ENCODE measurements around the gene RHEB.

The RHEB gene

DNA sequence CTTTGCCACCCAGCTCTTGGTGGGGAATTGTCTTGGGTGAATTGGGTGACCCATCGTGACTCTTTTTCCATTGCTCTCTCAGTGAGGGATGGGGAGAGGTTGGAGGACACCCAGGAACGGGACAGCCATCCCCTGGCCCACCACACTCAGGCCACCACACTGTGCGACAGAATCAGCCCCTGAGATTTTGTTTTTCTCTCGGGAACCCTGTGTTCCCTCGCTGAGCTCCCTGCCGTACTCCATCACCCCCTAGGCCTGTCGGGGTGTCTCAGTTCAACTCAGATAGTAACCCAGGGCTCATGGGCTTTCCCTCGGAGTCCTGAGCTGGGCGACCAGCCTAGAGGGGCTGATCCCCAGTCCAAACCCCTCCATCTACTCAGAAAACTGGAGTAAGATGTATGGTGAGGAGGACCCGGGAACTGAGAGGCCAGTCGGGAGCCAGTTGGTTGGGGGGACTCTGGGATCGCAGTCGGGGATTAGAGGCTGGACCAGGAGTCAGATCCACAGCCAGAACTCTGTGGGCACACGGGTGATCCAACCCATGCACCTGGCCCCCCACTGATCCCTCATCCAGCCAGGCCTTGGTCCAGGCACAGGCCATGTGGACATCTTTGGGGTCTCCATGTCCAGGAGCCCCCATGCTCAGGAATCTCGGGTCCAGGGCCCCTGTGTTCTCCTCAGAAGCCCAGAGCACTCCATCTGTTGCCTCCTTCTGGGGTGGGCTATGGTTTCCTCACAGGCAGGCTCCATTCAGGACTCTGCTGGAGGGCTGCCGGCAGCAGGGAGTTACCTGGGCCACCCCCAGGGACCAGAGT, 89.1 kb downstream of the RHEB start:
- DNase-seq: no peak

DNA sequence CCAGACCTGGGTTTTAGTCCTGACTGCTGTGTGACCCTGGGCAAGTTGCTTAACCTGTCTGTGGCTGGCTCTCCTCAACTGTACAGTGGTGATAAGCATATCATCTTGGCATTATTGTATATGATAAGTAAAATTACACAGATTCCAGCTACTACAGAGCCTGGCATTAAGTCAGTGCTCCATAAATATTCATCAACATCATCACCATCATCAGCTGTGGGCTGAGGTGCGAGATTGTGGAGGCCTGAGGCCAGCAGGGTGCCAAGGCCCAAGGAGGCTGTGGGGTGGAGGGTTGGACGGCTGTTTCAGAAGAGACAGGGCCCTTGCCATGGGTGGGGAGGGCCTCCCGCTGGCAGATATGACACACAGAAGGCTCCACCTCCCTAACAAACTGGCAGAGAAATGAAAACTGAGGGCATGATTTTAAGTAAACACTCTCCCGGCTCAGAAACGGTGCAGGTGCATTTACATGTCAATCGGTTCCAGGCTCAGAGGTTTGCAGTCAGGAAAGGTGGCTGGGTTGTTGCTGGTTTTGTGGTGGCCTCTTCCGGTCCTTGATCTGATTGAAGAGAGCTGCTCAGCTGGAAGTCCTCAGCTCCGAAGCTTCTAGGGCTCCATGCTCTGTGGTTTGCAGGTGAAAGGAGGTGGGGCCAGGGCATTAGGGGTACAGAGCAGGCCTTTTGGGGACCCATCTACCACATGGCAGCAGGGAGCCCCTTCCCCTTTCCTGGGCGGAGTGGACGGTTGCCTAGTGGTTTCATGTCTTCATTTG, 89.9 kb downstream of the RHEB start:
- peak; percentile 55 for DNase-seq

DNA sequence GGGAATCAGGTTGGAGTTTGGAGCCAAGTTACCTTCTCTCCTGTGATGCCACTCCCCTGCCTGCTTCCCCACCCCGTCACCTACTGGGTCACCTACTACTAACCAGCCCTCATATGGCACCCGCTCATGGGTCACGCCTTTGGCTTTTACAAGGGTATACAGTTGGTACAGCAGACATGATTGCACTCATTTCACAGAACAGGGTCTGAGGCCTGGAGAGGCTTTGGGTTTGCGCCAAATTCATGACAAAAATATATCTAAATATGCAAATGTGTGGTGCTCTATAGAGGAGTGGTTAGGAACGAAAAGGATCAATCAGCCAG, 90.5 kb downstream of the RHEB start:
- no peak for DNase-seq

DNA sequence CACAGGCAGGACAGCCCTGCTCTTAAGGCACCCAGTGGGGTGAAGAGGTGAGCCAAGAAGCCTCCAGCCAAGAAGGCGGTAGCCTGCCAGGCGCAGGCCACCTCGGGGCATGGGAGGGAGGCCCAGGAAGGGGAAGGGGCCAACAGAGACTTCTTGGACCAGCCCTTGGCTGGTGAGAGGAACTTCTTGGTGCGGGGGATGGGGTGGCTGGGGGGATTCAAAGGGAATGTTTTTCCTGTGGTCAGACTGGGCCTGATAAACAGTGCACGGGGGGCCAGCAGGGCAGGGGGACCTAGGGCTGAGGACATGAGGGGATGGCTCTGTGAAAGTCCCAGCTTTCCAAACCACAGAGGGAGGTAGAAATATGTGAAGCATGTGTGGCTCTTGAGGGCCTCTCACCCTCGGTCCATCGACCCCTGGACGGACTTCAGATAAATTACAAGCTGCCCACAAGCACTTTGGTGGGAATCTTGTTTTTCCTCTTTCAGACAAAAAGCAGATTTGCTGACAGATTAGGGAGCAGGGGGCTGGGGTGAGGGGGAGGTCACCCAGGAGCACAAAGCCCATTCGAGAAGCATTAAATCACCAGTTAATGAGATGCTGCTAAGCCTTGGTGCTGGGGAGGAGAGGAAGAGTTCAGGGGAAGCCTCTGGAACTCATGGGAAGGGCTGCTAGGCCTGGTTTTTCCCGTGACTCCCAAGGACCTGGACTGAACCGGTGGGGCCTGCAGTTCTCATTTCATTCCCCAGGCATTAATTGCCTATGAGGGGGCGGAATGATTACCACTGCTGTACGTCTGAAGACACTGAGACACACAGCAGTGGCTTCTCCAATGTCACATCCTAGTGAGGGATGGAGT, 91.1 kb downstream of the RHEB start:
- no peak for DNase-seq

DNA sequence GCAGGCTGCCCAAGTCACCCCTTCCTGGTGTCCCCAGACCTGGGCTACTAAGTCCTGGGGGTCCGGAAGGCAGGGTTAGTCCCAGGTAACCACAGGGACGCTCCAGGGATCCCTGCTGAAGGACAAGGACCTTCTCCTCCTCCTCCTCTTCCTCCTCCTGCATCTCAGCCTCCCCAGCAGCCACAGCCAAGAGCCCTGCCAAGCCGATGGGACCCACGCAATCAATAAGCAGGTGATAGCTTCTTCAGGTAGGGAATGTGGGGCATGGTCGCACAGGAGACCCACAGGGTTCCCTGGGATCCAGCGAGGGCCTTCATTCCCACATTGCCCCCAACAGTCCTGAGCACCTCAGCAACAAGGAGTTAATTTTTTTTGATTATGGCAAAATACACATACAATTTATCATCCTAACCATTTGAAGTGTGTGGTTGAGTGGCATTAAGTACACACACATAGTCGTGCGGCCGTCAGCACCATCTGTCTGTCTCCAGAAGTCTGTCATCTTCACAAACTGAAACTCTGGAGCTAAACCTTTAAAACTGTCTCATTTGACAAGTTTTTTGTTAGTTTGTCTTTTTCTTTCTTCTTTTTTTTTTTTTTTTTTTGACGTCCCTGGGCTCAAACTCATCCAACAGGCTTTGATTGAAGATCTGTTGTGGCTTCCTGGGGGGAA, 91.9 kb downstream of the RHEB start:
- no peak for DNase-seq

DNA sequence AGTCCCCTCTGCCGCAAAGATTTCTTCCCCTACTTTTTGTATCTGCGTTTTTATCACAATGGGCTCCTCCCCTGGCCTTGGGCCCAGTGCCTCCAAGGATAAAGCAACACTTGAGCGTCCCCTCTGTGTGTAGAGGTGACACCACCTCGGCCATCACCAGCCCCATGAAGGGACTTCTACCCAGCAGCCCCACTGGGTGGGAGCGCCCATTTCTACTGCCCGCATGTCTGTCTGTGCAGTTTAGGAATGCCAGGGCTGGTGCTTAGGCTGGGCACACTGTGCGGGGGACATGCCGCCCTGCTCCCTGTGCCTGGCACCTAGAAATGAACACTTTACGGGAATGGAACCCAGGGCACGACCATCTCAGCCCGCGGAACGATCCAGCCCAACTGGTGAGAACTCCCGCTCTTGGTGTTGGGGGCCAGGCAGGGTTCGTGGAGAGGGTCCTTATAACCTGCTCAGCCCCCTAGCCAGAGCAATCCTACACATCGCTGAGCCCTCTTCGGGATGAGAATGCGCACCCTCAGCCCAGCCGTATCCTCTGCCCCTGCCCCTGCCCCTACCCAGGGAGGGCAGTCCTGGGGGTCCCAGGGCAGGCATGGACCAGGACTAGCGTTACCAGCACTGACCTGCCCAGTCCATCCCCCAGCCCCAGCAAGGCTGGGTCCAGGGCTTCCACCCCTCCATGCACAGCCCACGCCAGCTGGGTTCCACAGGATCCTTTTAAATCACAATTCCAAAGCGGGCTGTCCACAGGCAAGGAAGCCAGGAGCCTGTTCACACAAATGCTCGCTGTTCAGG, 92.6 kb downstream of the RHEB start:
- no peak for DNase-seq

DNA sequence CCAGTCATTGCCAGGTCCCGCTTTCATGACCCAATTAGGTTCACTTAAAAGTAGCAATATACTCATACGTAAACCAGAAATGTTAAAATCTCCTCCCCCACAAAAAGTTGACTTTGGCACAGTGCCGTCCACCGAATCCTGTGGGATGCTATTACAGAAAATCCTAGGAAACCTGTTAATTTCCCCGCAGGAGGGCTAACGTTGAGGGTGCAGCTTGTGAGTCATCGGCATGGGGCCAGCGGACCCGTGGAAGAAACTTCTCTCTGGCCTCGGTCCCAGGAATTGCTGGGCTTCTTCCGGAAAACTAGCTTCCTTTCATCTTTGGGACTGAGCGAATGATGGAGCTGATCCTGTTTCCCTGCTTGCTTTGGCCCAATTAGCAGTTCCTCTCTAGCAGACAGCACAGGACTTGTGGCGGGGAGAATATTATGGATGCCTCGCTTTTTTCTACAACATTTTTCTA, 93.2 kb downstream of the RHEB start:
- no peak for DNase-seq

DNA sequence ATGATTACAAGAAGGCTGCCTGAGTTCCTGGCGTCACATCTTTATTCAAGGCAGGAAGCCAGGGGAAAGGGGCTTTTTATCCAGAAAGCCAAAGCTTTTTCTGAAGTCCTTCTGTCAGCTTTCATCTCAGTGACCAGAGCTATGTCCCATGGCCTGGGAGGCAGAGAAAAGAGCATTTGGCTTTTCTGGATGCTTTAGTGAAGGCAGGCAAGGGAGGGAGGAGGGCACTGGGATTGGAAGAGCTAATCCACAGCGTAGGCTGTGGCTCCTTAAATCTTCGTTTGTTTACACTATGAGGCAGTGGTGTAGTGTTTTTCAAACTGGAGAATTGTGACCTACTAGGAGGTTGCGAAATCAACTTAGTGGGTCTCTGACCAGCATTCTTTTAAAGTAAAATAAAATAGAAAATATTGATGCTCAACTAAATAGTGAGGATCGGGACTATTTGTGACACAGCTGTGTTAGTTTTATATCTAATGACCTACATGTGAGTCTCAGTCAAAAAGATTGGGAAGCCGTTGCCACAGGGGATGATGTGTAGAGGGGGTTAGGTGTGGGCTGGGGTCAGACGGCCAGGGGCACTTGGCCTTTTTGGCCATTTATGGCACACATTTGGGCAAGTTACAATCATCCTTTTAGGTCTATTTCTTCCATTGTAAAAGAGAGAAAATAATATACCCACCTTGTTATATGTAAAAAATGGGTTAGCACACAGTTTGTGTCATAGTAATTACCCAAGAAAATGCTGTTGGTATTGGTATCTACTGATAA, 93.8 kb downstream of the RHEB start:
- no peak for DNase-seq

DNA sequence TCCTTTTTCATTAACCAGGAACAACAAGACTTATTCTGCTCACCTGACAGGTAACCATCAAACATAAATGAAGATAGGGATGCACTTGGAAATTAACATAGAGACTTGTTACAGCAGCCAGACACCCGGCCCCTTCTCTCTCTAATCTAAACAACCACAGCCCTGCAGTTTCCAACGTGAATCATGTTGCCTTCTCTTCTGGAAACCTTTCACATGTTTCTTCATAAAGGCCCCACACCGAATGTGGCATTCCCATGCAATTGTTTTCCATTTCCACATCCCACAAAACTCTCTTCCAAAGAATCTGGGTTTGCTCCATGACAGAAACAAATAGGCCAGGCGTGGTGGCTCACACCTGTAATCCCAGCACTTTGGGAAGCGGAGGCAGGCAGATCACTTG, 94.9 kb downstream of the RHEB start:
- no peak for DNase-seq

DNA sequence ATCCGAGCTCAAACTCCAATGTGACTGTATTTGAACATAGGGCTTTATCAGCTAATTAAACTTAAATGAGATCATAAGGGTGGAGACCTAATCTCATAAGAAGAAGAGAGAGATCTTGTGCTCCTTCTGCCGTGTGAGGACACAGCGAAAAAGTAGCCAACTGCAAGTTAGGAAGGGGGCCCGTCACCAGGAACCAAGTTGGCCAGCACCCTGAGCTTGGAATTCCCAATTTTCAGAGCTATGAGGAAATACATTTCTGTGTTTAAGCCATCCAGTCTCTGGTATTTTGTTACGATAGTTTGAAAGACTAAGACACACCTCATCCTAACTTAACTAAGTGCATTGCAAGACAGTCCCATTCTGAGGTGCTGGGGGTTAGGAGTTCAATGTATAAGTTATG, 95.8 kb downstream of the RHEB start:
- DNase-seq: no peak

DNA sequence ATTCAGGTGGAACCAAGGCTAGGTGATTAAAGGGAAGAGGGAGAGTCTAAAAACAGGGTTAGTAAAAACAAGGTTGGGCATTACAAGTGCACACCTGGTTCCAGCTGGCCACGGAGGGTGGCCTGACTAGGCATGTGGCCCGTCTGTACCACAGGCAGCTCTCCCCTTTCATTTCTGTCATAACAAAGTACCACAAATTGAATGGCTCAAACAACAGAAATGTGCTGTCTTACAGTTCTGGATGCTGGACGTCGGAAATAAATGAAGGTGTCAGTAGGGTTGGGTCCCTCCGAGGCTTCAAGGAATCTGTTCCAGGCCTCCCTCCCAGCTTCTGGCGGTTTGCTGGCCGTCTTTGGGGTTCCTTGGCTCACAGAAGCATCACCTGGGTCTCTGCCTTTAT, 96.5 kb downstream of the RHEB start:
- no peak for DNase-seq

DNA sequence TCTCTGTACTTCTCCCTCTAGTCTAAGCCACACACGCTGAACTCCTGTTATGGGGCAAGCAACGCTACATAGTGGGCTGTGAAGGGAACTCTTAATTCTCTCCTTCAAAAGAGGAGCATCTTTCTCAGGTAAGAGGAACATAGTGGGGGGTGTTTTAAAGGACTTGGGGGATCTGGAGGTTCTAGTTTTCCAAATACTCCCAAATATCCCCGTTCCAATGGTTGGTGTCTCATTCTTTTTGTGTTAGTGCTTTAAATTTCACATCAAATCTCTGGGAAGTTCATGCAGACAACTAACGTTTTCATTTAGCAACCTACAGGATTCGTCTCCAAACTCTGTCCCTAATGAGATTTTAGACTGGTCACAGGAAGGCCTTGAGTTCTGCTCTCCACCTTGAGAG, 97.5 kb downstream of the RHEB start:
- no peak for DNase-seq

DNA sequence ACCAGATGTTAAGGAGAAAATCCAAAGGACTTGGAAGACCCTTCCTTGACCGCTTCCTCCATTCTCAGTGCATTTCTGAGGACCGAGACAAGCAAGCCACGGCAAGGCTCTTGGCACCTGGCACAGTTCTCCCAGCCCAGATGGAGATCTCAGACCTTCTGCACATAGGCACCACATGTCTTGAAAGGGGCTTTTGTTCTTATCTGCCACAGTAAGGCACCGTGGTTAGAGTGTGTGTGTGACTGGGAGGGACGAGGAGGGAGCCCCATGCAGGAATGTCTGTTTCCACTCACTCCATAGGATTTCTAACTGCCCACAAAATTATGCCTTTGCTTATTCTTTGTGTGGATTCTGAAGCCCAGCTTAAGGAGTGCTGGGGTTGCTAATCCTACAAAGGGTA, 99.6 kb downstream of the RHEB start:
- no peak for DNase-seq

DNA sequence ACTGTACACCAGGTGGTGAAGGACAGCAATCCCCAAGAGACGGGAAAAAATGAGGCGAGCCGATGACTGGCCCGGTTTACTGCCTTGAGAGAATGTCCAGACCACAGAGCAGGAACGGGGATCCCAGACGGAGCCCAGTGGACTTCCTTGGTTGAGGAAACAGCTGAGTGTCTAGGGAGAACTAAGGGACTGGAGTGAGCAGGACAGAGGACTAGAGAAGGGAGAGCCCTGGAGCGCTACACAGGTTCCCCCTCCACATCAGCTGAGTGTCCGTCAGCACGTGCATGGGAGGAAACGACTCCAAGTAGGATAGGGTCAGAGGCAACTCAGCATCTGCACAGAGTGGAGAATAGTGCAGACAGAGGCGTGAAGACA, 102.8 kb downstream of the RHEB start:
- DNase-seq: no peak

DNA sequence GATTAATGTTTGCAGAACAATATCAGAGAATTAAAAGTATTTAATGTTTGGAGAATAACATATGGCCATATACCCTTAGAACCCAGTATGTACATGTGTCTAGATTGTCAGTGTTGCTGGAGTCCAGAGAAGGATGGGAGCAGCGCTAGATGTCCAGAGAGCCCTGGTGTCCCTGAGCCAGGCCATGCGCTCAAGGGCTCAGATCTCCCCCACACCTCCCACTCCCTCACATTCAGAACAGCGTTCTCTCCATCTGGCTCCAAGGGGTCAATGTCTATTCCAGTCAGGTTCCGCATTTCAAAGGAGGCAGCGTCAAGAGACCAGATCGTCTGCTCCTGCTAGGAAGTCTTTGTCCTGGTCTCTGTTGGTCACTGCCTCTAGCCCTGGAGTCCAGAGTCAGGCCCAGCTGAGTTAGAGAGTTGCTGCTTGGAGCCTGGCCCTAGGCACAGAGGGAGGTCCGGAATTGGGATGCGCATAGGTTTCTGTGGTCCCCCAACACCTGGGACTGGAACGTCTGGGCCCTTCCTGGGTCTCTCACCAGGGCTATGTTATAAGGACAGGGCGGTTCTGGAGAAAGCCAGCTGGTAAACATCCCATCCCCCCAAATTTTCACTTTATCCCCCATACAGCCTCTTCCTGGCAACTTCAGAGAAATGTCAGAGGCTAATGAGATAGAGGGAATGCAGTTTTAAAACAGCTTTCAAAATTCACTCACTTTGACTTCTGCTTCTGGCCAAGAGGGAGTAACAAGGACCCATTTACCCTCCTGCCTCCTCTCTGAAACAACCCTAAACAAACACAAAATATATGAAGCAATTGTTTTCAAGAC, 103.4 kb downstream of the RHEB start:
- no peak for DNase-seq
